Measurements from ENCODE around the gene TRIB2.

The TRIB2 gene

GRCh38 chr2:12754643-12755042 lies 37.9 kb downstream of the TRIB2 start:
- no peak for TF ChIP-seq CTCF (conservative IDR thresholded peaks at IDR 0.05; ENCODE audit: low read depth, low read length)
- Histone ChIP-seq H3K4me3 (IDR thresholded peaks at IDR 0.05; ENCODE audit: insufficient read depth, low read depth, low read length) (no peak overlapping the region), H3K27ac (no peak overlapping the region), H3K79me2 (ENCODE audit: insufficient read depth, low read depth) (no peaks in the 10 kb centered on the region), H4K20me1 (ENCODE audit: insufficient read depth) (no peaks in the 10 kb centered on the region), H3K9ac (no peak overlapping the region), H2AFZ (ENCODE audit: low read depth) (no peak overlapping the region), H3K36me3 (ENCODE audit: insufficient read depth) (no peaks in the 10 kb centered on the region), H3K4me1 (ENCODE audit: low read depth, poor library complexity, severe bottlenecking) (no peaks in the 10 kb centered on the region), H3K4me2 (no peak overlapping the region), H3K27me3 (ENCODE audit: insufficient read depth, low read depth) (no peaks in the 10 kb centered on the region)

DNA sequence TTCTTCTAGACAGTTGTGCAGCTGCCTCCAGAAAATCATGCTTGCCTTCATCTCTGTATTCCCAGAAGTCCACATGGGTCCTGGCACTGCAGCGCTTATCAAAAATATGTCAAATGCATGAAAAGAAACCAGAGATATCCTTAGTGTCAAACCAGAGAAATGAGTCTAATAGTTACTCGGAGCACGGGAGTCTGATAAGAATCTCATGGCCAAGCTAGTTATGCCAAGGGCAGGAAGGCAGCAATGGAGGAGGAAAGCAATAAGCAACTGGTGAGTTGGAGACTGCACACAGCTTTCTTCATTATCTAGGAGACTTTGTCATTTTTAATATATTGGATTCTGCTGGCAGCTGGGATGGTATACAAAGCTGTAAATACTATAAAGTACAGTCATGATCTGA lies 38.6 kb downstream of the TRIB2 start:
- no peaks in the 10 kb centered on the region for H3K36me3 ChIP-seq (ENCODE audit: insufficient read depth)
- no peak overlapping the region for H3K27ac ChIP-seq
- no peak for TF ChIP-seq CTCF (conservative IDR thresholded peaks at IDR 0.05; ENCODE audit: low read depth, low read length)
- no peak overlapping the region for H3K4me3 ChIP-seq (IDR thresholded peaks at IDR 0.05; ENCODE audit: insufficient read depth, low read depth, low read length)
- no peaks in the 10 kb centered on the region for H3K4me1 ChIP-seq (ENCODE audit: low read depth, poor library complexity, severe bottlenecking)
- no peak overlapping the region for H2AFZ ChIP-seq (ENCODE audit: low read depth)
- no peaks in the 10 kb centered on the region for H3K27me3 ChIP-seq (ENCODE audit: insufficient read depth, low read depth)
- no peaks in the 10 kb centered on the region for H4K20me1 ChIP-seq (ENCODE audit: insufficient read depth)
- H3K79me2 ChIP-seq (ENCODE audit: insufficient read depth, low read depth): no peaks in the 10 kb centered on the region
- H3K4me2 ChIP-seq: no peak overlapping the region
- no peak overlapping the region for H3K9ac ChIP-seq

DNA sequence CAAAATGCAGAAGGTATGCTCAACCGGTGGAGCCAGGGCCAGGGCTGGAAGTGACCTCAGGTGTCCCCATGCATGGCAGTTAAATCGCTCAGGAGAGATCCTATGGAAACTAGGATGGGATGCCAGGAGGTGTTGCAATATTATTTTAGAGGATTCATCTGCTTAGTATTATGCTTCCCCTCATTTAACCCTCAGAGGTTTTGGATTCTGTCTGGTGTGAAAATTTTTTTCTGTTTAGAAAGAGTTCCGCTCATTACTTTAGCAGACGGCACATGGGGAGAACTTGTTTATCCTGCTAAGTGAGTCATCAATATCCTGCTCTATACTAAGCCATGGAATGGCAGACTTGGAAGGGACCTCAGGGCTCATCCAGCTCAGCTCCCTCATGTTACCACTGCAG lies 42.5 kb downstream of the TRIB2 start:
- no peak overlapping the region for H3K9ac ChIP-seq
- TF ChIP-seq CTCF (conservative IDR thresholded peaks at IDR 0.05; ENCODE audit: low read depth, low read length): no peak
- no peaks in the 10 kb centered on the region for H3K27me3 ChIP-seq (ENCODE audit: insufficient read depth, low read depth)
- H3K27ac ChIP-seq: no peak overlapping the region
- H3K36me3 ChIP-seq (ENCODE audit: insufficient read depth): no peaks in the 10 kb centered on the region
- no peaks in the 10 kb centered on the region for H4K20me1 ChIP-seq (ENCODE audit: insufficient read depth)
- no peak overlapping the region for H2AFZ ChIP-seq (ENCODE audit: low read depth)
- no peak overlapping the region for H3K4me3 ChIP-seq (IDR thresholded peaks at IDR 0.05; ENCODE audit: insufficient read depth, low read depth, low read length)
- no peak overlapping the region for H3K4me2 ChIP-seq
- no peaks in the 10 kb centered on the region for H3K4me1 ChIP-seq (ENCODE audit: low read depth, poor library complexity, severe bottlenecking)
- no peaks in the 10 kb centered on the region for H3K79me2 ChIP-seq (ENCODE audit: insufficient read depth, low read depth)

- Histone ChIP-seq H3K4me2 (no peak overlapping the region), H3K27me3 (ENCODE audit: insufficient read depth, low read depth) (no peaks in the 10 kb centered on the region), H3K9ac (no peak overlapping the region), H3K27ac (no peak overlapping the region), H3K4me1 (ENCODE audit: low read depth, poor library complexity, severe bottlenecking) (no peaks in the 10 kb centered on the region), H3K4me3 (IDR thresholded peaks at IDR 0.05; ENCODE audit: insufficient read depth, low read depth, low read length) (no peak overlapping the region), H3K79me2 (ENCODE audit: insufficient read depth, low read depth) (no peaks in the 10 kb centered on the region), H3K36me3 (ENCODE audit: insufficient read depth) (no peaks in the 10 kb centered on the region), H2AFZ (ENCODE audit: low read depth) (no peak overlapping the region), H4K20me1 (ENCODE audit: insufficient read depth) (no peaks in the 10 kb centered on the region)
- TF ChIP-seq CTCF (conservative IDR thresholded peaks at IDR 0.05; ENCODE audit: low read depth, low read length): no peak
Observed at GRCh38 chr2:12761104-12761503, 44.4 kb downstream of the TRIB2 start.

GRCh38 chr2:12762337-12762736 lies 45.6 kb downstream of the TRIB2 start:
- H2AFZ ChIP-seq (ENCODE audit: low read depth): no peak overlapping the region
- no peak overlapping the region for H3K9ac ChIP-seq
- H3K4me2 ChIP-seq: no peak overlapping the region
- no peaks in the 10 kb centered on the region for H3K36me3 ChIP-seq (ENCODE audit: insufficient read depth)
- H3K27me3 ChIP-seq (ENCODE audit: insufficient read depth, low read depth): no peaks in the 10 kb centered on the region
- no peak for TF ChIP-seq CTCF (conservative IDR thresholded peaks at IDR 0.05; ENCODE audit: low read depth, low read length)
- no peaks in the 10 kb centered on the region for H3K79me2 ChIP-seq (ENCODE audit: insufficient read depth, low read depth)
- H3K27ac ChIP-seq: no peak overlapping the region
- H4K20me1 ChIP-seq (ENCODE audit: insufficient read depth): no peaks in the 10 kb centered on the region
- no peaks in the 10 kb centered on the region for H3K4me1 ChIP-seq (ENCODE audit: low read depth, poor library complexity, severe bottlenecking)
- no peak overlapping the region for H3K4me3 ChIP-seq (IDR thresholded peaks at IDR 0.05; ENCODE audit: insufficient read depth, low read depth, low read length)
